T-helper 17 cell (primary cell): Measurements from ENCODE around the gene CD101. TPM values are rescaled to one million over a fixed set of nuclear protein-coding genes. Genes with fewer than 3 reads are reported as not detected.

ENCODE experiments used
- ATAC-seq: fragments of 150-1000 bp; cut with Tn5 transposase; 2 replicates; pipeline ENCODE4 v1.10.0; 2021; ENCODE audit warnings: mild to moderate bottlenecking, moderate library complexity
- DNase-seq, 3 donors: peaks; one replicate each; pipeline versions ENCODE4 v3.0.0 to v3.0.0-alpha.2; 2020 to 2021
- H3K9me3 ChIP-seq: one replicate; pipeline ENCODE4 v1.7.0; 2013; ENCODE audit warnings: low read length, mild to moderate bottlenecking; ENCODE audit not compliant: control insufficient read depth, poor library complexity, severe bottlenecking
- H3K27ac Mint-ChIP-seq: one replicate; pipeline ENCODE4 v1.8.0; 2022; ENCODE audit warnings: mild to moderate bottlenecking, moderate library complexity, mixed read lengths
- H3K27me3 Mint-ChIP-seq: one replicate; pipeline ENCODE4 v1.8.0; 2022; ENCODE audit warnings: mixed read lengths
- H3K36me3 Mint-ChIP-seq: one replicate; pipeline ENCODE4 v1.8.0; 2022; ENCODE audit warnings: low read depth, mixed read lengths
- H3K4me1 Mint-ChIP-seq: one replicate; pipeline ENCODE4 v1.8.0; 2022; ENCODE audit warnings: mild to moderate bottlenecking, mixed read lengths
- H3K4me3 Mint-ChIP-seq: one replicate; pipeline ENCODE4 v1.8.0; 2022; ENCODE audit warnings: mild to moderate bottlenecking, moderate library complexity, mixed read lengths
- total RNA-seq, 4 donors: library from RNA in 2 of 4; stranded (reverse) in 2 of 4; gene quantifications; one replicate each; pipeline ENCODE4 v1.2.3 and lab custom pipeline; 2022 to 2026

CD101 gene
- total RNA-seq, 2 donors from 2014 or later = 1.9 to 5.7 TPM

DNA sequence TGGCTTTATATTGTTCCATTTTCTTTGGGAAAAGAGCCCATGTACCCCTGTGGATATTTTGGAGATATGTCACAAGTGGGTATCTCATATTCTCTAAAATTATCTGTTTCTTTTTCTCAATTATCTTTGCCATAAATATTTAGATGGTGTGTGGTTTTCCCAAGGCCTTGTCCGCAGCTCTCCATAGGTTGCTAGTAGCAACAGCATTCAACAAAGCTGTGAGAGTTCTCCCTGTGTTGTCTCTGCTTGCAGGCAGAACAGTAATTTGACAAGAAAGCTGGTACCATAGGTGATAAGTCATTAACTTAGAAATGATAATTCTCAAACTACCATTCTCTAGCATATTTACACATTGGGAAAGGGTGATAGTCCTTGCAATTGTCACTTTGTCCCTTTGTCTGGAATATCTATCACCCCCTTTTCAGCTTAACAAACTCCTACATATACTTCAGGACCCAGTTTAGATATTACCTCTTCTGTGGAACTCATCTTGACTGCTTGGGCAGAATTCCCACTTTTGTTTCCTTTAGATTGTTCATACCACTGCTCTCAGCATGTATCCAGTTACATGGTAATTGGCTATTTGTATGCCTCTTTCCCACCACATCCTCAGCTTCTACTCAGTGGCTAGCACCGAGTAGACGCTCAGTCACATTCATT lies 8.9 kb downstream of the CD101 start:
- Mint-ChIP-seq H3K27me3 (peaks cover 9% of the 10 kb centered on the region), H3K4me1 (peaks cover 15% of the 10 kb centered on the region), H3K36me3 (peaks cover 3% of the 10 kb centered on the region), H3K4me3 (no peak overlapping the region), H3K27ac (no peak overlapping the region)
- DNase-seq (no peak), ATAC-seq (no peak)
- H3K9me3 ChIP-seq = no peaks in the 10 kb centered on the region

DNA sequence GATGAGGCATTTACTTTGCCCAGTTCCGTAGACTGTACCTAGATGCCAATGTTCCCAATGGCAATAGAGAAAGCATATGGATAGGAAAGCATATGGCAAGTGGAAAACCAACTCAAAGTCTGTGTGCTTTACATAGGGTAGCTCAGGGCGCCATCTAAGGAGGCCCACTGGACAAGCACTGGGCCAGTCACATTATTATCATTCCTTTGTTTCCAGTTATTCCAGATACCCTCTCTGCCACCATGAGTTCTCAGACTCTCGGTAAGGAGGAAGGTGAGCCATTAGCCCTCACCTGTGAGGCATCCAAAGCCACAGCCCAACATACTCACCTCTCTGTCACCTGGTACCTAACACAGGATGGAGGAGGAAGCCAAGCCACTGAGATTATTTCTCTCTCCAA lies 9.8 kb downstream of the CD101 start:
- ATAC-seq = no peak
- H3K27me3 Mint-ChIP-seq = peaks cover 14% of the 10 kb centered on the region
- no peak for DNase-seq
- H3K9me3 ChIP-seq = no peaks in the 10 kb centered on the region
- peaks cover 3% of the 10 kb centered on the region for H3K36me3 Mint-ChIP-seq
- peaks cover 14% of the 10 kb centered on the region for H3K4me1 Mint-ChIP-seq
- no peak overlapping the region for H3K4me3 Mint-ChIP-seq
- H3K27ac Mint-ChIP-seq = no peak overlapping the region

GRCh38 chr1:117013309-117013858 lies 11.8 kb downstream of the CD101 start:
- H3K36me3 Mint-ChIP-seq = no peaks in the 10 kb centered on the region
- H3K27ac Mint-ChIP-seq = no peak overlapping the region
- DNase-seq (no peak), ATAC-seq (no peak)
- peaks cover 10% of the 10 kb centered on the region for H3K4me1 Mint-ChIP-seq
- H3K27me3 Mint-ChIP-seq = peaks cover 10% of the 10 kb centered on the region
- no peak overlapping the region for H3K4me3 Mint-ChIP-seq
- H3K9me3 ChIP-seq = no peaks in the 10 kb centered on the region

GRCh38 chr1:117014209-117014608 lies 12.6 kb downstream of the CD101 start:
- ATAC-seq = no peak
- no peak overlapping the region for H3K27ac Mint-ChIP-seq
- H3K9me3 ChIP-seq = no peaks in the 10 kb centered on the region
- no peak overlapping the region for H3K4me3 Mint-ChIP-seq
- DNase-seq = no peak
- peaks cover 5% of the 10 kb centered on the region for H3K27me3 Mint-ChIP-seq
- H3K36me3 Mint-ChIP-seq = no peaks in the 10 kb centered on the region
- H3K4me1 Mint-ChIP-seq = peaks cover 6% of the 10 kb centered on the region

DNA sequence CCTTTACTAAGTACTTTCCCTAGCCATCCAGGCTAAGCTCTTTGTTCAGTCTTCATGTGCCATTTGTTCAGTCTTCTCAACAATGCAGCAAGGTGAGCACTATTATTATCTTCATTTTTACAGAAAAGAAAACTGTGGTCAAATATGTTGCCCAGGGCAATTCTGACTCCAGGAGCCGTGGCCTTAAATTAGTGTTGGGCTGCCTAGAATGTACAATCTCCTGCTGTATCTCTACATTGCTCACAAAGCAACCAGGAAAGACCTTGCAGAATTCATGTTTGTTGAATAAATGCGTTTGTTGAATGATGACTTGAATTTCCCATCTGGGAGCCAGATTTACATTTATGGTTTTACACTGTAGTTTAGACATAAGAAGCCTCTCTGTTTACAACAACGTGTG lies 14.2 kb downstream of the CD101 start:
- peaks cover 5% of the 10 kb centered on the region for H3K27me3 Mint-ChIP-seq
- DNase-seq (no peak), ATAC-seq (no peak)
- H3K9me3 ChIP-seq = no peaks in the 10 kb centered on the region
- H3K36me3 Mint-ChIP-seq = peaks cover 2% of the 10 kb centered on the region
- no peak overlapping the region for H3K4me3 Mint-ChIP-seq
- no peak overlapping the region for H3K27ac Mint-ChIP-seq
- no peaks in the 10 kb centered on the region for H3K4me1 Mint-ChIP-seq

DNA sequence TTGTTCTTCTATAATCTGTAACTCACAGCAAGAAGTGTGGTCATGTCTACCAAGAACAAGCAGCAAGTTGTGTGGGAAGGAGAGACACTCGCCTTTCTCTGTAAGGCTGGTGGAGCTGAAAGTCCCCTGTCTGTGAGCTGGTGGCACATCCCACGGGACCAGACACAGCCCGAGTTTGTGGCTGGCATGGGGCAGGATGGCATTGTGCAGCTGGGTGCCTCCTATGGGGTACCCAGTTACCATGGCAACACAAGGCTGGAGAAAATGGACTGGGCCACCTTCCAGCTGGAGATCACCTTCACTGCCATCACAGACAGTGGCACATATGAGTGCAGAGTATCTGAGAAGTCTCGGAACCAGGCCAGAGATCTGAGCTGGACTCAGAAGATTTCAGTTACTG lies 15.5 kb downstream of the CD101 start:
- Mint-ChIP-seq H3K4me3 (no peak overlapping the region), H3K27me3 (peaks cover 14% of the 10 kb centered on the region), H3K36me3 (peaks cover 2% of the 10 kb centered on the region), H3K4me1 (no peaks in the 10 kb centered on the region), H3K27ac (no peak overlapping the region)
- DNase-seq = no peak
- ATAC-seq = no peak
- H3K9me3 ChIP-seq = no peaks in the 10 kb centered on the region

DNA sequence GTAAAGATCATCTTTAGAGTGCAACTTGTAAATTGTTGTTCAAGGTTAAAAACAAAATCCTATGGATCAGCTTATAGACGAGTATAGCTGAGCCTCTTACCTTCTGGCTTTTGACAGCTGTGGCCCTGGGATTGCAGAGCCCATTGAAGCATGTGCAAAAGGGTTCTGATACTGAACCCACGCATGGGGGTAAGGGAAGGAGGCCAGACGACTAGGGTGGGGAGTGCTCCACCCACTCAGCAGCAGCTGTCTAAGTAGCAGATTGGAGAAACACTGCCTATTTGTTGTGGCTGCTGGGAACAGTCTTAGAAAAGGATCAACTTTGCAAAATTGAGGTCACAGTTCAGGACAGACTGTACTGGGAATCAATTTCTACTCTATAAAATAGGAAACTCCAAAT lies 16.1 kb downstream of the CD101 start:
- H3K9me3 ChIP-seq = no peaks in the 10 kb centered on the region
- no peak for DNase-seq
- no peak for ATAC-seq
- no peak overlapping the region for H3K27ac Mint-ChIP-seq
- peaks cover 2% of the 10 kb centered on the region for H3K36me3 Mint-ChIP-seq
- peaks cover 14% of the 10 kb centered on the region for H3K27me3 Mint-ChIP-seq
- no peak overlapping the region for H3K4me3 Mint-ChIP-seq
- no peaks in the 10 kb centered on the region for H3K4me1 Mint-ChIP-seq

DNA sequence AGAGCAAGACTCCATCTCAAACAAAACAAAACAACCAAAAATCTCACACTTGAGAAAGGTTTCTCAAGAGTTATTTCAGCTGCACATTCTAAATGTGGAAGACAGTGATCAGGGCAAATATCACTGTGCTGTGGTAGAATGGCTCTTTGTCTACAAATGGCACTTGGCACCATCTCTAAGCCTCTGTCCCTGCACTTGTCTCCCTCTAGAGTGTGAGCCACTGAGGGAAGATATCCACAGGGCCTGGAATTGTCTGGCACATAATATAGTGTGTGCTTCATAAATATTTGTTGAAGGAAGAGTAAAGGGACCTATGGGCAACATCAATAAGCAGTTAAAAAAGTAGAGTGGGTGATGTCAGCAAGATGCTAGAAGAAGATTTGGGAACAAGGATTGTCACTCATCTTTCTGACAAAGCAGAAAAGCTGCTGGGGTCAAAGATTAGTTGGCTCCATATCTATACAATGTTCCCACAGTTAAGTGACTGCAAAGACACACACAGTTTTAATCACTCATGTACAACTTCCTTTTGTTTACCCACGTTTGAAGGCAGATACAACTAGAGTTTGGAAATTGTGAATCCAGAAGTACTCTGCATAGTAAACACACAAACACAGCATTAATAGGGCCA lies 19.1 kb downstream of the CD101 start:
- no peak for DNase-seq
- ATAC-seq = no peak
- no peaks in the 10 kb centered on the region for H3K9me3 ChIP-seq
- no peak overlapping the region for H3K27ac Mint-ChIP-seq
- H3K27me3 Mint-ChIP-seq = peaks cover 16% of the 10 kb centered on the region
- no peaks in the 10 kb centered on the region for H3K4me1 Mint-ChIP-seq
- no peak overlapping the region for H3K4me3 Mint-ChIP-seq
- peaks cover 5% of the 10 kb centered on the region for H3K36me3 Mint-ChIP-seq

DNA sequence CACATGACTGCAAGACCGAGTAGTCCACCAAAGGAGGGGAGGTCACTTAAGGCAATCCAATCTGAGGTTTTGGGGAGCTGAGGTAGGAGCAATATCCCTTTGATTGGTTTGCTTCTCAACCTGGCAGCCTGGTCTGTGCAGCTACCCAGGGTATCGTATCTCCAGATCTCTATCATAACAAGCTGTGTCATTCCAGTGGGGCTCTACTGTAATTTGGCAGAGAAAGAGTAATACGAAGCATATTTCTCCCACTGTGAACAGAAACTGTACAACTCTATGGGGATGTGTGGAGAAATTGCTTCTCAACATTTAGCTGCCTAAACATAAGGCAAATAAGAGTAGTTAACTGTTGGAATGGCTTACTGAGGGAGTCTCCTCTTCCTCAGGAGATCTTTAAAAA lies 20.6 kb downstream of the CD101 start:
- peaks cover 2% of the 10 kb centered on the region for H3K4me1 Mint-ChIP-seq
- no peak for DNase-seq
- H3K27me3 Mint-ChIP-seq = peaks cover 13% of the 10 kb centered on the region
- no peak overlapping the region for H3K27ac Mint-ChIP-seq
- no peak for ATAC-seq
- H3K9me3 ChIP-seq = no peaks in the 10 kb centered on the region
- H3K36me3 Mint-ChIP-seq = peaks cover 5% of the 10 kb centered on the region
- H3K4me3 Mint-ChIP-seq = no peak overlapping the region

GRCh38 chr1:117025568-117025967 lies 24.0 kb downstream of the CD101 start:
- Mint-ChIP-seq H3K4me1 (peaks cover 2% of the 10 kb centered on the region), H3K27ac (no peak overlapping the region), H3K4me3 (no peak overlapping the region), H3K27me3 (peaks cover 13% of the 10 kb centered on the region), H3K36me3 (peaks cover 2% of the 10 kb centered on the region)
- H3K9me3 ChIP-seq = no peaks in the 10 kb centered on the region
- DNase-seq (no peak), ATAC-seq (no peak)

- no peak overlapping the region for H3K27ac Mint-ChIP-seq
- peaks cover 2% of the 10 kb centered on the region for H3K36me3 Mint-ChIP-seq
- H3K27me3 Mint-ChIP-seq = peaks cover 7% of the 10 kb centered on the region
Measured at GRCh38 chr1:117026361-117026760, 24.8 kb downstream of the CD101 start.

GRCh38 chr1:117029685-117030084 lies 28.1 kb downstream of the CD101 start:
- H3K4me3 Mint-ChIP-seq = no peak overlapping the region
- H3K9me3 ChIP-seq = no peaks in the 10 kb centered on the region
- ATAC-seq = no peak
- H3K27me3 Mint-ChIP-seq = peaks cover 4% of the 10 kb centered on the region
- peaks cover 13% of the 10 kb centered on the region for H3K4me1 Mint-ChIP-seq
- H3K27ac Mint-ChIP-seq = no peak overlapping the region
- H3K36me3 Mint-ChIP-seq = peaks cover under 1% of the 10 kb centered on the region
- no peak for DNase-seq

More at GRCh38 chr1:117026361-117026760, 24.8 kb downstream of the CD101 start:
- no peaks in the 10 kb centered on the region for H3K9me3 ChIP-seq
- peaks cover 2% of the 10 kb centered on the region for H3K4me1 Mint-ChIP-seq
- no peak overlapping the region for H3K4me3 Mint-ChIP-seq
- ATAC-seq (no peak), DNase-seq (no peak)

DNA sequence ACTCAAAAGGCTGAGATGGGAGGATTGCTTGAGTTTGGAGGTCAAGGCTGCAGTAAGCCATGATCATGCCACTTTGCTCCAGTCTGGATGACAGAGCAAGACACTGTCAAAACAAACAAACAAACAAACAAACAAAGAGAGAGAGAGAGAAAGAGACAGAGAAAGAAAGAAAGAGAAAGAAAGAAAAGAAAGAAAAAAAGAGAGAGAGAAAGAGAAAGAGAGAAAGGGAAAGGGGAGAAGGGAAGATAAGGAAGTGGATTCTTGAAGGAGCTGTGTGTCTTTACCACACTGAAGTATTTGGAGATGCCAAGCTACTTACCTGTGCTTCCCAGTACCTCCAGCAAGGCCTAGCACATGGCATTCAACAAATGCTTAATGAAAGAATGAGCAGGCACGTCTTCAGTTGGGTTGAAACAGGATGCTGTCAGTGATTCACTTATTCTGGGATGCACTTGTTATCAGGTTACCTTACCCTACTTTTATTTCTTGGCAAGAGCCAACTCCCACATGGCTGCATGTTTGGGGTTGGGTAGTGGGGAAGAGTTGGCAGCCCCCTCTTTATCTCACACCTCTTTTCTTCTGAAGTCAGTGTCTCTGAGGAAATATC lies 28.8 kb downstream of the CD101 start:
- H3K4me3 Mint-ChIP-seq = no peak overlapping the region

More for the DNA sequence above, 28.8 kb downstream of the CD101 start:
- ATAC-seq (no peak), DNase-seq (no peak)
- Mint-ChIP-seq H3K36me3 (no peaks in the 10 kb centered on the region), H3K4me1 (peaks cover 13% of the 10 kb centered on the region), H3K27me3 (peaks cover 3% of the 10 kb centered on the region), H3K27ac (no peak overlapping the region)
- H3K9me3 ChIP-seq = no peaks in the 10 kb centered on the region
